IMR-90 (cell line): ENCODE data around the gene EPHA6. TPM values are rescaled to one million over a fixed set of nuclear protein-coding genes. Genes with fewer than 3 reads are reported as not detected.

ENCODE experiments used
- ATAC-seq: fragments of 200-7000 bp; cut with Tn5 transposase; 2 replicates; pipeline ENCODE4 v1.9.1; 2020; ENCODE audit warnings: low read depth, mild to moderate bottlenecking, moderate library complexity
- BruUV-seq: library from RNA; stranded (reverse); fragments of 400-500 nt; replicated peaks from 2 replicates; lab custom pipeline; 2021; lab: Mats Ljungman, UMichigan
- CTCF ChIA-PET: fragments of 300-600 bp; formaldehyde crosslinking; extraction: SDS; loops from one replicate; lab custom pipeline; 2021; ENCODE audit warnings: antibody characterized with exemption; lab: Yijun Ruan, JAX
- POLR2A ChIA-PET: fragments of 300-600 bp; sonication (Branson Sonifier 250); formaldehyde crosslinking; loops from one replicate; lab custom pipeline; 2022; ENCODE audit warnings: antibody characterized with exemption; ENCODE audit not compliant: unreplicated experiment; lab: Charles Lee
- DNase-seq: peaks from one replicate; pipeline ENCODE4 v3.0.0; 2013
- H2AFZ ChIP-seq: replicated peaks from 2 replicates; pipeline ENCODE3; 2013; ENCODE audit warnings: low read length, mild to moderate bottlenecking; ENCODE audit not compliant: poor library complexity
- H2AK5ac ChIP-seq: 2 replicates; pipeline ENCODE4 v1.6.1; 2013; ENCODE audit warnings: low read depth, low read length, inconsistent platforms
- H2AK9ac ChIP-seq: replicated peaks from 2 replicates; pipeline ENCODE3; 2013; ENCODE audit warnings: mild to moderate bottlenecking, low read depth, low read length, moderate library complexity; ENCODE audit not compliant: poor library complexity
- H2BK120ac ChIP-seq: 2 replicates; pipeline ENCODE4 v1.6.1; 2013; ENCODE audit warnings: low read depth, low read length, inconsistent platforms
- H2BK15ac ChIP-seq: 3 replicates; pipeline ENCODE4 v1.6.1; 2013; ENCODE audit warnings: low read depth, low read length, inconsistent platforms
- H2BK20ac ChIP-seq: 2 replicates; pipeline ENCODE4 v1.6.1; 2013; ENCODE audit warnings: low read depth, mild to moderate bottlenecking, inconsistent platforms, low read length, moderate library complexity
- H2BK5ac ChIP-seq: 2 replicates; pipeline ENCODE4 v1.6.1; 2013; ENCODE audit warnings: mild to moderate bottlenecking, low read depth, low read length, inconsistent platforms; ENCODE audit not compliant: poor library complexity, severe bottlenecking
- H3K14ac ChIP-seq: replicated peaks from 2 replicates; pipeline ENCODE4 v1.6.1; 2013; ENCODE audit warnings: low read depth, low read length, inconsistent platforms
- H3K18ac ChIP-seq: 2 replicates; pipeline ENCODE4 v1.6.1; 2013; ENCODE audit warnings: low read depth, low read length, control low read depth
- H3K23ac ChIP-seq: 2 replicates; pipeline ENCODE4 v1.6.1; 2013; ENCODE audit warnings: low read depth, low read length, inconsistent platforms
- H3K27ac ChIP-seq: 2 replicates; pipeline ENCODE4 v1.5.1; 2013; ENCODE audit warnings: mild to moderate bottlenecking, control low read depth, low read length; ENCODE audit not compliant: insufficient read depth
- H3K27me3 ChIP-seq: 2 replicates; pipeline ENCODE4 v1.6.1; 2013; ENCODE audit warnings: low read length; ENCODE audit not compliant: control insufficient read depth, insufficient read depth
- H3K36me3 ChIP-seq: 2 replicates; pipeline ENCODE4 v1.6.1; 2013; ENCODE audit warnings: low read length, mixed read lengths; ENCODE audit not compliant: control insufficient read depth, insufficient read depth
- H3K4ac ChIP-seq: 2 replicates; pipeline ENCODE4 v1.6.1; 2013; ENCODE audit warnings: low read depth, low read length, inconsistent platforms
- H3K4me1 ChIP-seq: 2 replicates; pipeline ENCODE4 v1.6.1; 2013; ENCODE audit warnings: low read length, mixed read lengths; ENCODE audit not compliant: control insufficient read depth, insufficient read depth
- H3K4me2 ChIP-seq: 2 replicates; pipeline ENCODE4 v1.6.1; 2013; ENCODE audit warnings: low read depth, mild to moderate bottlenecking, control low read depth, low read length, moderate library complexity
- H3K4me3 ChIP-seq: 2 replicates; pipeline ENCODE4 v1.5.1; 2013; ENCODE audit warnings: low read depth, mild to moderate bottlenecking, control low read depth, low read length, moderate library complexity; ENCODE audit not compliant: insufficient read depth
- H3K56ac ChIP-seq: 2 replicates; pipeline ENCODE4 v1.6.1; 2013; ENCODE audit warnings: low read length, inconsistent platforms; ENCODE audit not compliant: insufficient read depth; ENCODE audit errors: extremely low read depth
- H3K79me1 ChIP-seq, 2 experiments: 2 replicates each; pipeline ENCODE4 v1.6.1; 2013; ENCODE audit warnings: low read length in 2 of 2, inconsistent platforms in 1 of 2, low read depth in 1 of 2
- H3K9ac ChIP-seq: 2 replicates; pipeline ENCODE4 v1.6.1; 2013; ENCODE audit warnings: low read depth, low read length, control low read depth
- H3K9me1 ChIP-seq: 2 replicates; pipeline ENCODE4 v1.6.1; 2013; ENCODE audit warnings: low read length, inconsistent platforms; ENCODE audit not compliant: insufficient read depth
- H3K9me3 ChIP-seq: 2 replicates; pipeline ENCODE4 v1.6.1; 2013; ENCODE audit warnings: low read length; ENCODE audit not compliant: control insufficient read depth, insufficient read depth
- H4K20me1 ChIP-seq: 2 replicates; pipeline ENCODE4 v1.6.1; 2013; ENCODE audit warnings: low read length, inconsistent platforms; ENCODE audit not compliant: insufficient read depth
- H4K5ac ChIP-seq: 2 replicates; pipeline ENCODE4 v1.6.1; 2013; ENCODE audit warnings: mild to moderate bottlenecking, low read depth, low read length, control low read depth
- H4K8ac ChIP-seq, 2 experiments: 2 replicates each; pipeline ENCODE4 v1.6.1; 2013; ENCODE audit warnings: low read depth in 2 of 2, low read length in 2 of 2, control low read depth in 1 of 2, inconsistent platforms in 1 of 2
- H4K91ac ChIP-seq: 2 replicates; pipeline ENCODE4 v1.6.1; 2013; ENCODE audit warnings: low read depth, low read length, inconsistent platforms; ENCODE audit not compliant: insufficient read depth
- CEBPB ChIP-seq: IDR thresholded peaks from 2 replicates; pipeline ENCODE4 v1.6.1; 2012; ENCODE audit warnings: low read depth, low read length, improper control_type of control experiment
- MAFK ChIP-seq: IDR thresholded peaks from 2 replicates; pipeline ENCODE4 v1.6.1; 2012; ENCODE audit warnings: low read depth, low read length, improper control_type of control experiment
- MAZ ChIP-seq: IDR thresholded peaks from 2 replicates; pipeline ENCODE4 v1.6.1; 2012; ENCODE audit warnings: low read depth, mild to moderate bottlenecking, low read length, improper control_type of control experiment, moderate library complexity, borderline replicate concordance
- MXI1 ChIP-seq: IDR thresholded peaks from 2 replicates; pipeline ENCODE4 v1.6.1; 2012; ENCODE audit warnings: low read depth, mild to moderate bottlenecking, low read length, moderate library complexity, borderline replicate concordance
- POLR2A ChIP-seq: IDR thresholded peaks from 2 replicates; pipeline ENCODE4 v1.6.1; 2012; ENCODE audit warnings: mild to moderate bottlenecking, low read depth, low read length
- WGBS, 2 experiments: methylation state at CpG; one replicate each; pipeline versions ENCODE4 v1.1.5 to v1.1.7; 2013; ENCODE audit warnings: missing lambda C conversion rate in 2 of 2; ENCODE audit not compliant: insufficient read length in 1 of 2; ENCODE audit errors: extremely low coverage in 2 of 2; 5-methylcytosine and 5-hydroxymethylcytosine counted together
- dilution Hi-C: fragments of 300-500 bp; cut with HindIII; formaldehyde crosslinking; loops from one replicate; pipeline ENCODE4 v1.14.3; 2018; ENCODE audit warnings: low sequenced_read_pairs; ENCODE audit not compliant: unreplicated experiment
- in situ Hi-C: fragments of 300-500 bp; cut with MboI; formaldehyde crosslinking; loops from 3 replicates; pipeline ENCODE4 v1.14.3; 2019; ENCODE audit warnings: low sequenced_read_pairs, inconsistent platforms, mixed read lengths
- intact Hi-C: fragments of 100-400 bp; cut with micrococcal nuclease; formaldehyde crosslinking; loops from 2 replicates; pipeline ENCODE4 v1.10.0; 2022
- polyA plus RNA-seq, 3 experiments: library from polyadenylated mRNA; depleted of rRNA; stranded (reverse); fragments of >200 nt; gene quantifications; 2 replicates each; pipeline ENCODE4 v1.2.3, GENCODE V29; 2012; ENCODE audit warnings: low replicate concordance in 1 of 3
- total RNA-seq: library from RNA; depleted of rRNA; stranded (reverse); fragments of >200 nt; gene quantifications from 2 replicates; pipeline ENCODE4 v1.2.3, GENCODE V29; 2012

Gene EPHA6
- total and polyA plus RNA-seq, 2 of the 4 experiments (the other 2 are of a cell fraction) = not detected

GRCh38 chr3:97259263-97259662, 444.9 kb downstream of the EPHA6 start:
- Histone ChIP-seq H3K4me3 (no peak overlapping the region), H2BK5ac (no peak overlapping the region), H3K79me1 (no peaks in the 10 kb centered on the region), H4K5ac (no peak overlapping the region), H3K23ac (no peak overlapping the region), H3K4me2 (no peak overlapping the region), H4K8ac (no peak overlapping the region), H2BK20ac (no peak overlapping the region), H3K4ac (no peak overlapping the region), H3K56ac (no peak overlapping the region), H4K20me1 (no peaks in the 10 kb centered on the region), H3K18ac (no peak overlapping the region), H3K9me1 (no peaks in the 10 kb centered on the region), H2AK5ac (no peak overlapping the region), H3K9me3 (peaks cover 3% of the 10 kb centered on the region; the same call in 1 of the 2 replicates), H3K27ac (no peak overlapping the region), H2BK15ac (no peak overlapping the region), H3K9ac (no peak overlapping the region), H3K4me1 (no peaks in the 10 kb centered on the region), H2AFZ (no peak overlapping the region), H2BK120ac (no peak overlapping the region), H2AK9ac (no peak overlapping the region), H3K36me3 (no peaks in the 10 kb centered on the region), H3K14ac (no peak overlapping the region), H4K91ac (no peak overlapping the region), H3K27me3 (no peaks in the 10 kb centered on the region)
- CTCF ChIA-PET = no interaction called here
- no peak for DNase-seq
- in situ Hi-C loops = no loop called here
- dilution Hi-C loops = no loop called here
- intact Hi-C loops = no loop called here
- no CpG with 5 or more reads among the region's 1 CpG for WGBS, 2 experiments
- no peak for ATAC-seq
- POLR2A ChIA-PET = no interaction called here
- no TSS peak for BruUV-seq
- TF ChIP-seq CEBPB (peak; percentile 51), MXI1 (no peak), MAZ (no peak), POLR2A (no peak), MAFK (no peak)
